AG08395 (cell line): Measurements from ENCODE around the gene KCTD21.
"Not testable (repeated sequence)": the region's sequence is repeated elsewhere in the genome, so short reads cannot be mapped to it uniquely, and the experiment has no call there.

Experiments
- DNase-seq: peaks from one replicate; pipeline ENCODE4 v3.0.0; 2012; ENCODE audit warnings: mixed read lengths, low spot score

The KCTD21 gene

GRCh38 chr11:78188286-78189173 is at the start of gene KCTD21, which contains the start of gene USP35:
TSS of gene KCTD21 (minus strand) at chr11:78188626. CDS start at chr11:78174554, 14,072 bp downstream.
TSS of gene USP35 (plus strand) at chr11:78188919. CDS start at chr11:78196246, 7,327 bp downstream.
- DNase-seq = peak; percentile 98

GRCh38 chr11:78237293-78238046 is 49.0 kb upstream of the KCTD21 start:
- no peak for DNase-seq

GRCh38 chr11:78234006-78234405 is 45.6 kb upstream of the KCTD21 start:
- no peak for DNase-seq

- DNase-seq = not testable (repeated sequence)
These were observed 44.6 kb upstream of the KCTD21 start for GRCh38 chr11:78233046-78233445.

GRCh38 chr11:78231962-78232501 is 43.6 kb upstream of the KCTD21 start:
- DNase-seq = peak; percentile 48

GRCh38 chr11:78230161-78230877 is 41.9 kb upstream of the KCTD21 start:
- no peak for DNase-seq

- DNase-seq = no peak
These were observed 40.7 kb upstream of the KCTD21 start for GRCh38 chr11:78229106-78229505.

GRCh38 chr11:78228467-78228866 is 40.0 kb upstream of the KCTD21 start:
- DNase-seq = peak; percentile 62

GRCh38 chr11:78227921-78228320 is 39.5 kb upstream of the KCTD21 start:
- DNase-seq = no peak

- no peak for DNase-seq
These were observed 38.6 kb upstream of the KCTD21 start for GRCh38 chr11:78226684-78227680.

- DNase-seq = no peak
These were observed 36.5 kb upstream of the KCTD21 start for GRCh38 chr11:78224906-78225420.

GRCh38 chr11:78224506-78224905 is 36.1 kb upstream of the KCTD21 start:
- no peak for DNase-seq

GRCh38 chr11:78223320-78223954 is 35.0 kb upstream of the KCTD21 start:
- no peak for DNase-seq

GRCh38 chr11:78222726-78223125 is 34.3 kb upstream of the KCTD21 start:
- DNase-seq = not testable (repeated sequence)

- DNase-seq = no peak
These were observed 33.2 kb upstream of the KCTD21 start for GRCh38 chr11:78221396-78222315.

- DNase-seq = no peak
These were observed 32.1 kb upstream of the KCTD21 start for GRCh38 chr11:78220218-78221157.

GRCh38 chr11:78219493-78220217 is 31.2 kb upstream of the KCTD21 start:
- no peak for DNase-seq
